HepG2 (cell line): Measurements from ENCODE around the gene TACC2. TPM values are rescaled to one million over a fixed set of nuclear protein-coding genes. Genes with fewer than 3 reads are reported as not detected.
A peak's percentile ranks its signal among the peaks of the same experiment; 100 is the strongest.

Source experiments
- ARHGAP35 ChIP-seq: sonication (generic); formaldehyde crosslinking; IDR thresholded peaks from 2 replicates; pipeline ENCODE4 v1.9.0; 2022; ENCODE audit warnings: mild to moderate bottlenecking, inconsistent platforms, moderate library complexity, missing genetic modification reagents, borderline replicate concordance
- ATF1 ChIP-seq: IDR thresholded peaks from 2 replicates; pipeline ENCODE4 v1.6.1; 2016; ENCODE audit warnings: mild to moderate bottlenecking, control low read depth
- BCL6 ChIP-seq: IDR thresholded peaks from 2 replicates; pipeline ENCODE4 v1.6.1; 2016; ENCODE audit warnings: missing genetic modification reagents, missing compliant biosample characterization
- CEBPG ChIP-seq: IDR thresholded peaks from 2 replicates; pipeline ENCODE4 v1.6.1; 2016
- ELF3 ChIP-seq: IDR thresholded peaks from 2 replicates; pipeline ENCODE4 v1.6.1; 2016; ENCODE audit warnings: missing genetic modification reagents, missing compliant biosample characterization
- MZF1 ChIP-seq: sonication (generic); formaldehyde crosslinking; IDR thresholded peaks from 2 replicates; pipeline ENCODE4 v1.8.1; 2023; ENCODE audit warnings: mild to moderate bottlenecking, missing genetic modification reagents, borderline replicate concordance
- NBN ChIP-seq: fragments of 450-650 bp; conservative IDR thresholded peaks from 2 replicates; pipeline ENCODE4 v1.6.1; 2017
- NR3C1 ChIP-seq: sonication (generic); formaldehyde crosslinking; IDR thresholded peaks from 2 replicates; pipeline ENCODE4 v1.4.0; 2020; ENCODE audit warnings: missing genetic modification reagents
- XRCC5 ChIP-seq: fragments of 200-400 bp; formaldehyde crosslinking; optimal IDR thresholded peaks from 2 replicates; pipeline ENCODE3; 2017; ENCODE audit warnings: mild to moderate bottlenecking, low read length
- ZBTB1 ChIP-seq: sonication (generic); formaldehyde crosslinking; IDR thresholded peaks from 2 replicates; pipeline ENCODE4 v1.4.0; 2020; ENCODE audit warnings: missing genetic modification reagents, borderline replicate concordance
- ZFP37 ChIP-seq: sonication (generic); formaldehyde crosslinking; IDR thresholded peaks from 2 replicates; pipeline ENCODE4 v1.4.0; 2020; ENCODE audit warnings: missing genetic modification reagents, borderline replicate concordance
- ZNF121 ChIP-seq: sonication (generic); formaldehyde crosslinking; IDR thresholded peaks from 2 replicates; pipeline ENCODE4 v1.5.0; 2020; ENCODE audit warnings: mild to moderate bottlenecking, missing genetic modification reagents
- ZNF672 ChIP-seq: sonication (generic); formaldehyde crosslinking; IDR thresholded peaks from 2 replicates; pipeline ENCODE4 v1.8.1; 2022; ENCODE audit warnings: missing genetic modification reagents
- ZNF703 ChIP-seq: sonication (generic); formaldehyde crosslinking; IDR thresholded peaks from 2 replicates; pipeline ENCODE4 v1.5.1; 2020; ENCODE audit warnings: missing genetic modification reagents, mild to moderate bottlenecking, moderate library complexity, borderline replicate concordance
- polyA plus RNA-seq, 8 experiments: library from polyadenylated mRNA; depleted of rRNA in 3 of 8; stranded (reverse) in 7 of 8; unstranded in 1 of 8; fragments of >200 nt; fragmentation: Illumina TruSeq in 4 of 8; extraction: Trizol in 4 of 8; gene quantifications; 2 replicates each; pipeline versions ENCODE4 v1.2.1 to v1.2.3, GENCODE V29; 2011 to 2016; ENCODE audit warnings: low read depth in 4 of 8, missing spikeins in 1 of 8, mixed read lengths in 1 of 8; ENCODE audit not compliant: insufficient read depth in 1 of 8
- total RNA-seq, 5 experiments: library from RNA; depleted of rRNA; stranded (reverse); fragments of >200 nt; fragmentation: Illumina TruSeq; extraction: Trizol; gene quantifications; 2 replicates each; pipeline ENCODE4 v1.2.3, GENCODE V29; 2016; ENCODE audit warnings: low read depth in 1 of 5
- TF ChIP-seq, protein P1 (sequence below): sonication (generic); formaldehyde crosslinking; IDR thresholded peaks from 2 replicates; pipeline ENCODE4 v1.8.0; 2022; ENCODE audit warnings: mild to moderate bottlenecking, missing genetic modification reagents, moderate library complexity
- TF ChIP-seq, protein P2 (sequence below): sonication (generic); formaldehyde crosslinking; IDR thresholded peaks from 2 replicates; pipeline ENCODE4 v1.5.1; 2020; ENCODE audit warnings: mild to moderate bottlenecking, missing genetic modification reagents, borderline replicate concordance
- TF ChIP-seq, protein P3 (sequence below): IDR thresholded peaks from 2 replicates; pipeline ENCODE4 v1.6.1; 2016; ENCODE audit warnings: missing biosample characterization, missing genetic modification reagents, low read depth
- TF ChIP-seq, protein P4 (sequence below): sonication (generic); formaldehyde crosslinking; IDR thresholded peaks from 2 replicates; pipeline ENCODE4 v1.4.0; 2020; ENCODE audit warnings: mild to moderate bottlenecking, low read depth, missing genetic modification reagents
- TF ChIP-seq, protein P5 (sequence below): sonication (generic); IDR thresholded peaks from 2 replicates; pipeline ENCODE4 v1.6.1; 2016; ENCODE audit warnings: low read depth, borderline replicate concordance
- TF ChIP-seq, protein P6 (sequence below): sonication (generic); formaldehyde crosslinking; IDR thresholded peaks from 2 replicates; pipeline ENCODE4 v1.4.0; 2020; ENCODE audit warnings: missing genetic modification reagents

The TACC2 gene
- total and polyA plus RNA-seq, 2 of the 13 experiments (the other 11 are each of a cell fraction or from before 2014, with no cell fraction given) = 11.8 to 16.0 TPM

DNA sequence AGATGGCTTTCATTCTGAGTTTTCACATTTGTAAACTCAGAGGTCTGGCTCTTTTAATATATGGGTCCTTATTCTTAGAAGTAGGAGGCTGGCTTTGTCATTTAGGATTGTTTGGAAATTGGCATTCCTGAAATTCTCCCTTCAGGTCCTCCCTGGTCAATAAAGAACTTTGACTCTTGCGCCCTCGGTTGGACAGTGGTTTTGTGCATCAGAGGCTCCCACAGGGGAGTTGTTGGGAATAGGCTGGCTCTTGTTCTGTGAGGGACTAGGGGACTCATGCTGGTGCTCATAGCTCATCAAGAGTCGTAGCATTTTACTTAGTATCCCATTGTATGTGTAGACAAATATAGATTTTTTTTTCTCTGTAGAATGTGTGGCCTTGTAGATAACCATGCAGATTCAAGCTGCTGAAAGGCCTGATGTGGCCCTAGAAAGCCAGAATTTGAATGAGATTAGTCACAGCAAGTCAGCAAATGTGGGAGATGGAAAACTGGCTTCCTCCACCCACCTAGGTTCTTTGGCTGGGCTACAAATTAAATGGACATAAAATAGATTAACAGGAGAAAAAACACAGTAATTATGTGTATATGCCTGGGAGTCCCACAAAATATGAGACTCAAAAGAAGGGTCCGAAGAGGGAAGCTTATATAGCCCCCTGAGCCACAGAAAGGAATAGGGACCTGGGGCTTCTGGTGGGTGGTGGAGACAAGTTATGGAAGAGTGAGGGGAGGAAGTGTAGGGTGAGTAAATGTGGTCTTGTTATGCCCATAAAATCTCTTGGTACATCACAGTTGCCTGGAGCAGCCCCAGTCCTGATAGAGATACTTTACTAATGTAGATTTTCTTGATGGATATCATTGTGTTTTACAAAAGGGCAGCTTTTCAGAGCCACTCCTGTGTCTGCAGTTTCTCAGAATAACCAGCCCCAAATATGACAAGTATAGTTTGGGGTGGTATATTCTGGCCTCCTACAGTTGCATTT is 187.6 kb downstream of the TACC2 start (continued):
- no peak for TF ChIP-seq ZNF703 (CRISPR knock-in tag)
- TF ChIP-seq ELF3 (CRISPR knock-in tag) = 0 out of 2 replicates have a peak, but pooled peaks have one; percentile 17
- no peak for TF ChIP-seq NR3C1 (CRISPR knock-in tag)
- no peak for TF ChIP-seq XRCC5
- TF ChIP-seq ARHGAP35 (CRISPR knock-in tag) = no peak
- no peak for TF ChIP-seq ZNF121
- TF ChIP-seq, protein P1, sequence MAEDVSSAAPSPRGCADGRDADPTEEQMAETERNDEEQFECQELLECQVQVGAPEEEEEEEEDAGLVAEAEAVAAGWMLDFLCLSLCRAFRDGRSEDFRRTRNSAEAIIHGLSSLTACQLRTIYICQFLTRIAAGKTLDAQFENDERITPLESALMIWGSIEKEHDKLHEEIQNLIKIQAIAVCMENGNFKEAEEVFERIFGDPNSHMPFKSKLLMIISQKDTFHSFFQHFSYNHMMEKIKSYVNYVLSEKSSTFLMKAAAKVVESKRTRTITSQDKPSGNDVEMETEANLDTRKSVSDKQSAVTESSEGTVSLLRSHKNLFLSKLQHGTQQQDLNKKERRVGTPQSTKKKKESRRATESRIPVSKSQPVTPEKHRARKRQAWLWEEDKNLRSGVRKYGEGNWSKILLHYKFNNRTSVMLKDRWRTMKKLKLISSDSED (CRISPR knock-in tag) = no peak
- TF ChIP-seq ZFP37 (CRISPR knock-in tag) = no peak
- TF ChIP-seq ZNF672 (CRISPR knock-in tag) = no peak
- no peak for TF ChIP-seq NBN
- TF ChIP-seq, protein P2, sequence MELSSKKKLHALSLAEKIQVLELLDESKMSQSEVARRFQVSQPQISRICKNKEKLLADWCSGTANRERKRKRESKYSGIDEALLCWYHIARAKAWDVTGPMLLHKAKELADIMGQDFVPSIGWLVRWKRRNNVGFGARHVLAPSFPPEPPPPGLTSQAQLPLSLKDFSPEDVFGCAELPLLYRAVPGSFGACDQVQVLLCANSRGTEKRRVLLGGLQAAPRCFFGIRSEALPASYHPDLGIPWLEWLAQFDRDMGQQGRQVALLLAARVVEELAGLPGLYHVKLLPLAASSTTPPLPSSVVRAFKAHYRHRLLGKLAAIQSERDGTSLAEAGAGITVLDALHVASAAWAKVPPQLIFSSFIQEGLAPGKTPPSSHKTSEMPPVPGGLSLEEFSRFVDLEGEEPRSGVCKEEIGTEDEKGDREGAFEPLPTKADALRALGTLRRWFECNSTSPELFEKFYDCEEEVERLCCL (CRISPR knock-in tag) = no peak
- peak; percentile 98 for TF ChIP-seq BCL6 (CRISPR knock-in tag)
- TF ChIP-seq, protein P3, sequence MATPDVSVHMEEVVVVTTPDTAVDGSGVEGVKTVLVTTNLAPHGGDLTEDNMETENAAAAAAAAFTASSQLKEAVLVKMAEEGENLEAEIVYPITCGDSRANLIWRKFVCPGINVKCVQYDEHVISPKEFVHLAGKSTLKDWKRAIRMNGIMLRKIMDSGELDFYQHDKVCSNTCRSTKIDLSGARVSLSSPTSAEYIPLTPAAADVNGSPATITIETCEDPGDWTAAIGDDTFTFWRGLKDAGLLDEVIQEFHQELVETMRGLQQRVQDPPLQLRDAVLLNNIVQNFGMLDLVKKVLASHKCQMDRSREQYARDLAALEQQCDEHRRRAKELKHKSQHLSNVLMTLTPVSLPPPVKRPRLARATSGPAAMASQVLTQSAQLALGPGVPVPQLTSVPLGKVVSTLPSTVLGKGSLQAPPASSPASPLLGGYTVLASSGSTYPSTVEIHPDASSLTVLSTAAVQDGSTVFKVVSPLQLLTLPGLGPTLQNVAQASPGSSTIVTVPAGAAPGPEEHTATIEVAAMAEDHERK = no peak
- no peak for TF ChIP-seq ZBTB1
- 0 out of 2 replicates have a peak, but pooled peaks have one; percentile 26 for TF ChIP-seq ATF1 (CRISPR knock-in tag)
- TF ChIP-seq, protein P4, sequence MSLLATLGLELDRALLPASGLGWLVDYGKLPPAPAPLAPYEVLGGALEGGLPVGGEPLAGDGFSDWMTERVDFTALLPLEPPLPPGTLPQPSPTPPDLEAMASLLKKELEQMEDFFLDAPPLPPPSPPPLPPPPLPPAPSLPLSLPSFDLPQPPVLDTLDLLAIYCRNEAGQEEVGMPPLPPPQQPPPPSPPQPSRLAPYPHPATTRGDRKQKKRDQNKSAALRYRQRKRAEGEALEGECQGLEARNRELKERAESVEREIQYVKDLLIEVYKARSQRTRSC (CRISPR knock-in tag) = no peak
- TF ChIP-seq, protein P5, sequence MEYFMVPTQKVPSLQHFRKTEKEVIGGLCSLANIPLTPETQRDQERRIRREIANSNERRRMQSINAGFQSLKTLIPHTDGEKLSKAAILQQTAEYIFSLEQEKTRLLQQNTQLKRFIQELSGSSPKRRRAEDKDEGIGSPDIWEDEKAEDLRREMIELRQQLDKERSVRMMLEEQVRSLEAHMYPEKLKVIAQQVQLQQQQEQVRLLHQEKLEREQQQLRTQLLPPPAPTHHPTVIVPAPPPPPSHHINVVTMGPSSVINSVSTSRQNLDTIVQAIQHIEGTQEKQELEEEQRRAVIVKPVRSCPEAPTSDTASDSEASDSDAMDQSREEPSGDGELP = no peak; the same call in 1 of the 2 replicates
- TF ChIP-seq MZF1 (CRISPR knock-in tag) = no peak
- TF ChIP-seq, protein P6, sequence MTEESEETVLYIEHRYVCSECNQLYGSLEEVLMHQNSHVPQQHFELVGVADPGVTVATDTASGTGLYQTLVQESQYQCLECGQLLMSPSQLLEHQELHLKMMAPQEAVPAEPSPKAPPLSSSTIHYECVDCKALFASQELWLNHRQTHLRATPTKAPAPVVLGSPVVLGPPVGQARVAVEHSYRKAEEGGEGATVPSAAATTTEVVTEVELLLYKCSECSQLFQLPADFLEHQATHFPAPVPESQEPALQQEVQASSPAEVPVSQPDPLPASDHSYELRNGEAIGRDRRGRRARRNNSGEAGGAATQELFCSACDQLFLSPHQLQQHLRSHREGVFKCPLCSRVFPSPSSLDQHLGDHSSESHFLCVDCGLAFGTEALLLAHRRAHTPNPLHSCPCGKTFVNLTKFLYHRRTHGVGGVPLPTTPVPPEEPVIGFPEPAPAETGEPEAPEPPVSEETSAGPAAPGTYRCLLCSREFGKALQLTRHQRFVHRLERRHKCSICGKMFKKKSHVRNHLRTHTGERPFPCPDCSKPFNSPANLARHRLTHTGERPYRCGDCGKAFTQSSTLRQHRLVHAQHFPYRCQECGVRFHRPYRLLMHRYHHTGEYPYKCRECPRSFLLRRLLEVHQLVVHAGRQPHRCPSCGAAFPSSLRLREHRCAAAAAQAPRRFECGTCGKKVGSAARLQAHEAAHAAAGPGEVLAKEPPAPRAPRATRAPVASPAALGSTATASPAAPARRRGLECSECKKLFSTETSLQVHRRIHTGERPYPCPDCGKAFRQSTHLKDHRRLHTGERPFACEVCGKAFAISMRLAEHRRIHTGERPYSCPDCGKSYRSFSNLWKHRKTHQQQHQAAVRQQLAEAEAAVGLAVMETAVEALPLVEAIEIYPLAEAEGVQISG = 0 out of 2 replicates have a peak, but pooled peaks have one; percentile 24
- peak; percentile 56 for TF ChIP-seq CEBPG (CRISPR knock-in tag)
